GM12878 (cell line): Measurements from ENCODE around the gene COX6B2. TPM values are rescaled to one million over a fixed set of nuclear protein-coding genes. Genes with fewer than 3 reads are reported as not detected.

ENCODE experiments used
- ATAC-seq: fragments of 200-7000 bp; cut with Tn5 transposase; 3 replicates; pipeline ENCODE4 v1.9.1; 2020; ENCODE audit warnings: mild to moderate bottlenecking, moderate library complexity
- BruUV-seq: library from RNA; stranded (reverse); fragments of 400-500 nt; replicated peaks from 2 replicates; lab custom pipeline; 2021; lab: Mats Ljungman, UMichigan
- CTCF ChIA-PET: fragments of 300-600 bp; sonication (Branson Sonifier 250); formaldehyde crosslinking; extraction: SDS; loops from one replicate; lab custom pipeline; 2021; ENCODE audit warnings: inconsistent platforms; lab: Yijun Ruan, JAX
- POLR2A ChIA-PET: fragments of 350-600 bp; formaldehyde crosslinking; extraction: SDS; loops from one replicate; lab custom pipeline; 2021; ENCODE audit warnings: inconsistent platforms; lab: Charles Lee
- RAD21 ChIA-PET: fragments of 300-600 bp; sonication (Branson Sonifier 250); formaldehyde crosslinking; loops from one replicate; lab custom pipeline; 2023; ENCODE audit warnings: antibody characterized with exemption; ENCODE audit not compliant: unreplicated experiment; lab: Charles Lee
- SMC1A ChIA-PET: fragments of 300-600 bp; sonication (Branson Sonifier 250); formaldehyde crosslinking; loops from one replicate; lab custom pipeline; 2023; ENCODE audit not compliant: unreplicated experiment, uncharacterized antibody; lab: Charles Lee
- DNase-seq: peaks from one replicate; pipeline ENCODE4 v3.0.0-alpha.2; 2011; ENCODE audit warnings: low read depth, low spot score
- FAIRE-seq: peaks from 3 replicates; lab custom pipeline; 2011; peaks lifted over from hg19 to GRCh38; lab: Jason Lieb, UNC
- H2AFZ ChIP-seq: 2 replicates; pipeline ENCODE4 v1.6.0; 2011; ENCODE audit warnings: low read depth, low read length, control low read depth; ENCODE audit not compliant: control insufficient read depth
- H3K27ac ChIP-seq: 2 replicates; pipeline ENCODE4 v1.5.1; 2011; ENCODE audit warnings: control low read depth; ENCODE audit not compliant: control insufficient read depth, insufficient read depth
- H3K27me3 ChIP-seq, 2 experiments: replicated peaks in 1 of 2; 2 replicates each; pipeline versions ENCODE4 v1.6.0 to v1.6.1; 2011; ENCODE audit warnings: low read length in 1 of 2; ENCODE audit not compliant: control insufficient read depth in 2 of 2, insufficient read depth in 2 of 2
- H3K36me3 ChIP-seq, 2 experiments: 2 replicates each; pipeline ENCODE4 v1.5.1; 2011; ENCODE audit warnings: low read length in 1 of 2; ENCODE audit not compliant: control insufficient read depth in 2 of 2, insufficient read depth in 2 of 2
- H3K4me1 ChIP-seq: 2 replicates; pipeline ENCODE4 v1.6.1; 2011; ENCODE audit warnings: mild to moderate bottlenecking, low read length, moderate library complexity, mixed read lengths; ENCODE audit not compliant: control insufficient read depth, insufficient read depth
- H3K4me2 ChIP-seq: 2 replicates; pipeline ENCODE4 v1.6.0; 2011; ENCODE audit warnings: control low read depth; ENCODE audit not compliant: control insufficient read depth, insufficient read depth
- H3K4me3 ChIP-seq: fragments of 200-600 bp; sonication (generic); 2 replicates; pipeline ENCODE4 v1.5.1; 2016
- H3K79me2 ChIP-seq: 2 replicates; pipeline ENCODE4 v1.6.0; 2011; ENCODE audit warnings: low read length; ENCODE audit not compliant: control insufficient read depth, insufficient read depth
- H3K9ac ChIP-seq: 2 replicates; pipeline ENCODE4 v1.8.0; 2011; ENCODE audit warnings: low read length, control low read depth, mixed read lengths; ENCODE audit not compliant: control insufficient read depth, insufficient read depth
- H3K9me3 ChIP-seq: replicated peaks from 3 replicates; pipeline ENCODE4 v1.5.1; 2011; ENCODE audit warnings: mild to moderate bottlenecking, low read length; ENCODE audit not compliant: control insufficient read depth, insufficient read depth
- H4K20me1 ChIP-seq: 2 replicates; pipeline ENCODE4 v1.6.0; 2011; ENCODE audit not compliant: control insufficient read depth, insufficient read depth
- BCL3 ChIP-seq: IDR thresholded peaks from 2 replicates; pipeline ENCODE4 v1.6.1; 2011; ENCODE audit warnings: borderline replicate concordance, low read depth, mild to moderate bottlenecking, moderate library complexity, low read length; ENCODE audit not compliant: insufficient read depth, poor library complexity, severe bottlenecking
- CEBPZ ChIP-seq: fragments of 150-350 bp; IDR thresholded peaks from 2 replicates; pipeline ENCODE4 v1.6.1; 2016; ENCODE audit warnings: low read depth, low read length
- ETV6 ChIP-seq, 2 experiments: fragments of 450-650 bp in 1 of 2; IDR thresholded peaks in 1 of 2; conservative IDR thresholded peaks in 1 of 2; 2 replicates each; pipeline ENCODE4 v1.6.1; 2014; ENCODE audit warnings: antibody characterized with exemption in 1 of 2, borderline replicate concordance in 1 of 2, low read depth in 1 of 2, mild to moderate bottlenecking in 1 of 2, moderate library complexity in 1 of 2
- HDGF ChIP-seq: fragments of 450-650 bp; IDR thresholded peaks from 2 replicates; pipeline ENCODE4 v1.6.1; 2016; ENCODE audit warnings: antibody characterized with exemption
- HSF1 ChIP-seq: fragments of 150-350 bp; IDR thresholded peaks from 2 replicates; pipeline ENCODE4 v1.6.1; 2014; ENCODE audit warnings: mild to moderate bottlenecking, low read depth, low read length
- KDM1A ChIP-seq: fragments of 200-600 bp; sonication (generic); IDR thresholded peaks from 2 replicates; pipeline ENCODE4 v1.6.1; 2016; ENCODE audit warnings: borderline replicate concordance
- NFYB ChIP-seq: IDR thresholded peaks from 2 replicates; pipeline ENCODE4 v1.6.1; 2011; ENCODE audit warnings: low read depth, mild to moderate bottlenecking, low read length, improper control_type of control experiment, moderate library complexity; ENCODE audit not compliant: insufficient read depth
- NR2F1 ChIP-seq: fragments of 450-650 bp; conservative IDR thresholded peaks from 2 replicates; pipeline ENCODE4 v1.6.1; 2017; ENCODE audit warnings: mild to moderate bottlenecking
- PML ChIP-seq: IDR thresholded peaks from 2 replicates; pipeline ENCODE4 v1.6.1; 2012; ENCODE audit warnings: low read length, inconsistent platforms
- POLR2A ChIP-seq: IDR thresholded peaks from 2 replicates; pipeline ENCODE4 v1.6.1; 2011; ENCODE audit warnings: low read depth, mild to moderate bottlenecking, low read length
- POU2F2 ChIP-seq: IDR thresholded peaks from 3 replicates; pipeline ENCODE4 v1.6.1; 2011; ENCODE audit warnings: low read depth, mild to moderate bottlenecking, low read length, borderline replicate concordance
- RCOR1 ChIP-seq: conservative IDR thresholded peaks from 2 replicates; pipeline ENCODE4 v1.6.1; 2012; ENCODE audit warnings: low read depth, low read length, improper control_type of control experiment
- RELB ChIP-seq: fragments of 450-650 bp; IDR thresholded peaks from 2 replicates; pipeline ENCODE4 v1.6.1; 2017; ENCODE audit warnings: low read depth, mild to moderate bottlenecking, moderate library complexity
- SUZ12 ChIP-seq: fragments of 200-600 bp; sonication (generic); IDR thresholded peaks from one replicate; pipeline ENCODE4 v1.6.1; 2018; ENCODE audit warnings: antibody characterized with exemption, mild to moderate bottlenecking; ENCODE audit not compliant: unreplicated experiment
- YY1 ChIP-seq: IDR thresholded peaks from 2 replicates; pipeline ENCODE4 v1.6.1; 2011; ENCODE audit warnings: low read depth, mild to moderate bottlenecking, low read length
- WGBS: methylation state at CpG from one replicate; pipeline ENCODE4 v1.1.6; 2016; ENCODE audit warnings: low lambda C conversion rate; ENCODE audit not compliant: insufficient replicate concordance, insufficient coverage; ENCODE audit errors: missing lambda C conversion rate; 5-methylcytosine and 5-hydroxymethylcytosine counted together
- in situ Hi-C: fragments of 300-500 bp; cut with MboI; formaldehyde crosslinking; loops from 9 replicates; pipeline ENCODE4 v1.14.3; 2018; ENCODE audit warnings: mixed read lengths
- intact Hi-C: fragments of 100-400 bp; cut with micrococcal nuclease; formaldehyde crosslinking; loops from one replicate; pipeline ENCODE4 v1.14.2; 2022; ENCODE audit not compliant: unreplicated experiment
- polyA plus RNA-seq, 11 experiments: library from polyadenylated mRNA; depleted of rRNA in 4 of 11; unstranded in 6 of 11; stranded (reverse) in 5 of 11; fragments of >200 nt; fragmentation: Nextera tagmentation in 4 of 11; fragmentation: Illumina TruSeq in 1 of 11; extraction: Ambion mirVana in 4 of 11; extraction: Trizol in 1 of 11; gene quantifications; 1 replicate in 1 of 11; 2 replicates in 10 of 11; pipeline versions ENCODE4 v1.2.1 to v1.2.3, GENCODE V29; 2011 to 2016; ENCODE audit warnings: inconsistent platforms in 2 of 11, missing spikeins in 2 of 11, low read depth in 1 of 11
- total RNA-seq, 4 experiments: library from RNA; depleted of rRNA in 3 of 4; stranded (reverse); fragments of >200 nt in 3 of 4; fragmentation: Illumina TruSeq in 1 of 4; extraction: Trizol in 1 of 4; gene quantifications; 2 replicates each; pipeline versions ENCODE4 v1.2.1 to v1.2.3, GENCODE V29; 2013 to 2021

The COX6B2 gene
- total and polyA plus RNA-seq, 10 of the 15 experiments (the other 5 are each of a cell fraction or from before 2014, with no cell fraction given): 0.05 to 0.08 (median 0.07) TPM; not detected in 6

GRCh38 chr19:55350620-55351315 is 3.8 kb downstream of the COX6B2 start:
- no peaks in the 10 kb centered on the region; the same call in 1 of the 2 replicates for H4K20me1 ChIP-seq
- H2AFZ ChIP-seq: no peak overlapping the region
- ATAC-seq: no peak
- in situ Hi-C loops: no loop called here
- H3K27ac ChIP-seq: no peak overlapping the region
- ChIA-PET POLR2A (interaction anchor here (0.5 to 1.0 kb wide), 2 partner anchors 12 to 38 kb away, joined by 6 read pairs; partner anchors contain the start of gene KMT5C), RAD21 (no interaction called here), SMC1A (no interaction called here), CTCF (interaction anchor here (1.0 kb wide), 1 partner anchor 11 kb away, joined by 3 read pairs; the partner anchor contains the start of gene KMT5C)
- no peak for DNase-seq
- no peak overlapping the region for H3K4me2 ChIP-seq
- intact Hi-C loops: no loop called here
- BruUV-seq: no TSS peak
- no peaks in the 10 kb centered on the region for H3K9me3 ChIP-seq
- no peak overlapping the region for H3K9ac ChIP-seq
- 36% methylated on average over 11 of the region's 11 CpGs for WGBS
- H3K27me3 ChIP-seq: peaks cover 4 to 11% of the 10 kb centered on the region in 2 experiments; a peak in 3 of 4 replicates
- H3K4me1 ChIP-seq: no peaks in the 10 kb centered on the region; the same call in 1 of the 2 replicates
- H3K36me3 ChIP-seq: no peaks in the 10 kb centered on the region; a peak in 1 of 4 replicates
- no peak overlapping the region for H3K4me3 ChIP-seq
- no peaks in the 10 kb centered on the region for H3K79me2 ChIP-seq
- FAIRE-seq: no peak
- no peak for TF ChIP-seq BCL3
- no peak for TF ChIP-seq POU2F2
- no peak for TF ChIP-seq KDM1A
- TF ChIP-seq PML: no peak
- no peak for TF ChIP-seq RCOR1
- TF ChIP-seq ETV6 (conservative IDR thresholded peaks at IDR 0.05 in 1 of 2, IDR thresholded peaks at IDR 0.05 in 1 of 2; ENCODE audit: borderline replicate concordance in 1 of 2, low read depth in 1 of 2): no peak
- no peak for TF ChIP-seq YY1
- TF ChIP-seq HSF1: no peak
- TF ChIP-seq NFYB: no peak
- no peak for TF ChIP-seq CEBPZ
- TF ChIP-seq NR2F1: no peak
- no peak for TF ChIP-seq SUZ12
- no peak for TF ChIP-seq POLR2A
- no peak for TF ChIP-seq RELB
- no peak for TF ChIP-seq HDGF
